OCI-LY3 (cell line): ENCODE measurements around the gene NR2F6.

Experiments
- H2AFZ ChIP-seq: fragments of 200-600, 300-600 bp; shearing (Covaris generic); 2 replicates; pipeline ENCODE4 v1.6.0; 2014; ENCODE audit warnings: antibody characterized with exemption, low read depth, low read length
- H3K27ac ChIP-seq: fragments of 200-600, 300-600 bp; sonication (generic); 2 replicates; pipeline ENCODE4 v1.5.1; 2014; ENCODE audit warnings: mild to moderate bottlenecking, low read length, moderate library complexity, mixed read lengths
- H3K27me3 ChIP-seq: fragments of 200-600, 300-600 bp; sonication (generic); 2 replicates; pipeline ENCODE4 v1.6.1; 2014; ENCODE audit warnings: low read depth, low read length, mixed read lengths
- H3K36me3 ChIP-seq: fragments of 200-600, 300-600 bp; sonication (generic); replicated peaks from 2 replicates; pipeline ENCODE3; 2014; ENCODE audit warnings: low read depth, low read length, mixed read lengths
- H3K4me1 ChIP-seq: fragments of 300-600, 200-600 bp; sonication (generic); 2 replicates; pipeline ENCODE4 v1.6.1; 2014; ENCODE audit warnings: low read length, mixed read lengths
- H3K4me2 ChIP-seq: fragments of 200-600, 300-600 bp; sonication (generic); 2 replicates; pipeline ENCODE4 v1.6.1; 2014; ENCODE audit warnings: low read length, mixed read lengths
- H3K4me3 ChIP-seq: fragments of 300-600, 200-600 bp; sonication (generic); 2 replicates; pipeline ENCODE4 v1.5.1; 2014; ENCODE audit warnings: antibody characterized with exemption, mild to moderate bottlenecking, low read length, moderate library complexity
- H3K79me2 ChIP-seq: fragments of 300-600, 200-600 bp; shearing (Covaris generic); 2 replicates; pipeline ENCODE4 v1.6.1; 2014; ENCODE audit warnings: mild to moderate bottlenecking, low read length, mixed read lengths
- H3K9ac ChIP-seq: fragments of 300-600, 200-600 bp; shearing (Covaris generic); 2 replicates; pipeline ENCODE4 v1.6.0; 2014; ENCODE audit warnings: mild to moderate bottlenecking, low read length, moderate library complexity
- H3K9me3 ChIP-seq: fragments of 200-600, 300-600 bp; shearing (Covaris generic); 2 replicates; pipeline ENCODE4 v1.6.1; 2014; ENCODE audit warnings: low read length, mixed read lengths; ENCODE audit not compliant: insufficient read depth
- H4K20me1 ChIP-seq: fragments of 200-600, 300-600 bp; sonication (generic); 2 replicates; pipeline ENCODE4 v1.6.1; 2016; ENCODE audit warnings: low read length, mixed read lengths; ENCODE audit not compliant: insufficient read depth
- CTCF ChIP-seq: fragments of 200-600, 300-600 bp; sonication (generic); IDR thresholded peaks from 2 replicates; pipeline ENCODE4 v1.5.1; 2014; ENCODE audit warnings: antibody characterized with exemption, low read length, low read depth
- EZH2phosphoT487 ChIP-seq: fragments of 200-600 bp; shearing (Covaris generic); IDR thresholded peaks from 2 replicates; pipeline ENCODE4 v1.6.1; 2018; ENCODE audit warnings: antibody characterized with exemption, mixed run types, low read depth

The NR2F6 gene

GRCh38 chr19:17254636-17255035 lies 8.9 kb upstream of the NR2F6 start:
- Histone ChIP-seq H3K4me2 (no peak overlapping the region), H4K20me1 (no peaks in the 10 kb centered on the region), H3K9me3 (no peaks in the 10 kb centered on the region), H3K27ac (no peak overlapping the region), H3K4me3 (no peak overlapping the region), H3K27me3 (no peaks in the 10 kb centered on the region), H3K79me2 (no peaks in the 10 kb centered on the region), H2AFZ (no peak overlapping the region), H3K9ac (no peak overlapping the region), H3K4me1 (no peaks in the 10 kb centered on the region), H3K36me3 (no peaks in the 10 kb centered on the region)
- TF ChIP-seq EZH2phosphoT487: no peak
- no peak for TF ChIP-seq CTCF

- H3K4me1 ChIP-seq: peaks cover 8% of the 10 kb centered on the region
- no peak overlapping the region for H2AFZ ChIP-seq
- H3K36me3 ChIP-seq: no peaks in the 10 kb centered on the region
- H4K20me1 ChIP-seq: no peaks in the 10 kb centered on the region
- TF ChIP-seq CTCF: no peak
- no peak for TF ChIP-seq EZH2phosphoT487
- peaks cover 4% of the 10 kb centered on the region; the same call in 1 of the 2 replicates for H3K27me3 ChIP-seq
- H3K79me2 ChIP-seq: peaks cover 3% of the 10 kb centered on the region; the same call in 1 of the 2 replicates
- no peak overlapping the region for H3K27ac ChIP-seq
- no peak overlapping the region for H3K4me3 ChIP-seq
- H3K4me2 ChIP-seq: no peak overlapping the region
- H3K9me3 ChIP-seq: no peaks in the 10 kb centered on the region
- H3K9ac ChIP-seq: no peak overlapping the region
These were observed 4.3 kb upstream of the NR2F6 start for GRCh38 chr19:17249887-17250548.

GRCh38 chr19:17248011-17248776 lies 2.5 kb upstream of the NR2F6 start:
- Histone ChIP-seq H3K4me2 (no peak overlapping the region), H3K4me1 (peaks cover 18% of the 10 kb centered on the region), H3K79me2 (peaks cover 20% of the 10 kb centered on the region; the same call in 1 of the 2 replicates), H2AFZ (no peak overlapping the region), H3K27me3 (peaks cover 4% of the 10 kb centered on the region; the same call in 1 of the 2 replicates), H3K9ac (no peak overlapping the region), H3K36me3 (no peaks in the 10 kb centered on the region), H3K9me3 (no peaks in the 10 kb centered on the region), H3K4me3 (no peak overlapping the region), H3K27ac (no peak overlapping the region), H4K20me1 (peaks cover 2% of the 10 kb centered on the region; the same call in 1 of the 2 replicates)
- TF ChIP-seq CTCF (no peak), EZH2phosphoT487 (no peak)
